Hepatocyte (in vitro differentiated cells): ENCODE measurements around the gene INSYN1. TPM values are rescaled to one million over a fixed set of nuclear protein-coding genes. Genes with fewer than 3 reads are reported as not detected.

Experiments used
- DNase-seq: peaks from one replicate; pipeline ENCODE4 v3.0.0-alpha.2; 2016; ENCODE audit warnings: low spot score
- H2AFZ ChIP-seq: fragments of 200-600 bp; sonication (generic); 2 replicates; pipeline ENCODE4 v1.6.0; 2016; ENCODE audit warnings: antibody characterized with exemption, mild to moderate bottlenecking
- H3K27ac ChIP-seq: fragments of 200-600 bp; sonication (generic); 2 replicates; pipeline ENCODE4 v1.5.1; 2016; ENCODE audit warnings: mild to moderate bottlenecking
- H3K27me3 ChIP-seq: fragments of 200-600 bp; sonication (generic); 2 replicates; pipeline ENCODE4 v1.6.1; 2016
- H3K36me3 ChIP-seq: fragments of 200-600 bp; sonication (generic); replicated peaks from 2 replicates; pipeline ENCODE4 v1.5.1; 2016; ENCODE audit warnings: low read depth; ENCODE audit not compliant: insufficient read depth
- H3K4me1 ChIP-seq: fragments of 200-600 bp; sonication (generic); 2 replicates; pipeline ENCODE4 v1.5.1; 2016; ENCODE audit warnings: mild to moderate bottlenecking, moderate library complexity; ENCODE audit not compliant: insufficient read depth
- H3K4me2 ChIP-seq: fragments of 200-600 bp; sonication (generic); 2 replicates; pipeline ENCODE4 v1.6.0; 2016
- H3K4me3 ChIP-seq: fragments of 200-600 bp; sonication (generic); 2 replicates; pipeline ENCODE4 v1.5.1; 2016; ENCODE audit warnings: mild to moderate bottlenecking
- H3K79me2 ChIP-seq: fragments of 200-600 bp; sonication (generic); 2 replicates; pipeline ENCODE4 v1.6.0; 2017; ENCODE audit warnings: mild to moderate bottlenecking
- H3K9me2 ChIP-seq: fragments of 200-600 bp; sonication (generic); replicated peaks from 2 replicates; pipeline ENCODE4 v1.6.0; 2017; ENCODE audit warnings: mild to moderate bottlenecking; ENCODE audit not compliant: insufficient read depth
- H3K9me3 ChIP-seq: fragments of 200-600 bp; sonication (generic); 2 replicates; pipeline ENCODE4 v1.5.1; 2016; ENCODE audit warnings: low read depth, mild to moderate bottlenecking
- H4K20me1 ChIP-seq: fragments of 200-600 bp; sonication (generic); 2 replicates; pipeline ENCODE4 v1.6.0; 2016; ENCODE audit warnings: mild to moderate bottlenecking; ENCODE audit not compliant: insufficient read depth, poor library complexity, severe bottlenecking
- EZH2 ChIP-seq: fragments of 200-600 bp; sonication (generic); IDR thresholded peaks from 2 replicates; pipeline ENCODE4 v1.6.1; 2016; ENCODE audit warnings: antibody characterized with exemption, mild to moderate bottlenecking, borderline replicate concordance
- EZH2phosphoT487 ChIP-seq: fragments of 200-600 bp; sonication (generic); IDR thresholded peaks from one replicate; pipeline ENCODE4 v1.6.1; 2018; ENCODE audit warnings: antibody characterized with exemption, mild to moderate bottlenecking, low read depth, moderate library complexity; ENCODE audit not compliant: unreplicated experiment, severe bottlenecking
- WGBS: methylation state at CpG from one replicate; pipeline ENCODE4 v1.1.6; 2016; ENCODE audit warnings: low lambda C conversion rate; ENCODE audit errors: missing lambda C conversion rate; 5-methylcytosine and 5-hydroxymethylcytosine counted together
- polyA plus RNA-seq: library from polyadenylated mRNA; unstranded; fragments of >200 nt; fragmentation: Nextera tagmentation; extraction: Ambion mirVana; gene quantifications from 2 replicates; pipeline ENCODE4 v1.2.1, GENCODE V29; 2016
- total RNA-seq: library from RNA; depleted of rRNA; stranded (reverse); fragments of >200 nt; gene quantifications from 2 replicates; pipeline ENCODE4 v1.2.3, GENCODE V29; 2014
- TF ChIP-seq, protein P1 (sequence below): fragments of 200-600 bp; sonication (generic); IDR thresholded peaks from 2 replicates; pipeline ENCODE4 v1.5.1; 2016; ENCODE audit warnings: antibody characterized with exemption, mild to moderate bottlenecking; ENCODE audit not compliant: poor library complexity

The INSYN1 gene
- total and polyA plus RNA-seq, 2 experiments from 2014 or later, result 3.3 to 8.1 TPM

DNA sequence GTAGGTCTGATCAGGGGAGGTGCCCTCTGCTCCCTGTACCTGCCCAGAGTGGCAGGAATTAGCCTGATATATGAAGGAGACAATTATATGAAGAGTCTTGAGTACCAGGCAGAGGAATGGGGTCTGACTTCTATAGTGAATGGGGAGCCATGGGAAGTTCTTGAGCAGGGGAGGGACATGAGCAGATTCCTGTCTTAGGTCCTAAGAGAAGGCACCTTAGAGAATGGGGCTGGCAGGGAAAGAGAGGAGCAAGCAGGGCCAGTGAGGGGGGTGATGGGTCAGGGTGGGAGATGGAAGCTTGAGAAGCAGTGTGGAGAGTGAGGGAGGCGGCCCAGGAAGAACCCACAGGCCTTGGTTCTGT, 56.5 kb downstream of the INSYN1 start:
- Histone ChIP-seq H3K9me2 (no peaks in the 10 kb centered on the region), H3K4me2 (peak overlapping the region; percentile 11), H3K36me3 (no peaks in the 10 kb centered on the region), H3K27me3 (no peaks in the 10 kb centered on the region), H3K9me3 (no peaks in the 10 kb centered on the region), H3K27ac (peak overlapping the region; percentile 83), H2AFZ (no peak overlapping the region), H3K79me2 (peaks cover 92% of the 10 kb centered on the region), H3K4me1 (peaks cover 11% of the 10 kb centered on the region), H3K4me3 (no peak overlapping the region), H4K20me1 (peaks cover 95% of the 10 kb centered on the region)
- TF ChIP-seq EZH2 (no peak), EZH2phosphoT487 (no peak)
- TF ChIP-seq, protein P1, sequence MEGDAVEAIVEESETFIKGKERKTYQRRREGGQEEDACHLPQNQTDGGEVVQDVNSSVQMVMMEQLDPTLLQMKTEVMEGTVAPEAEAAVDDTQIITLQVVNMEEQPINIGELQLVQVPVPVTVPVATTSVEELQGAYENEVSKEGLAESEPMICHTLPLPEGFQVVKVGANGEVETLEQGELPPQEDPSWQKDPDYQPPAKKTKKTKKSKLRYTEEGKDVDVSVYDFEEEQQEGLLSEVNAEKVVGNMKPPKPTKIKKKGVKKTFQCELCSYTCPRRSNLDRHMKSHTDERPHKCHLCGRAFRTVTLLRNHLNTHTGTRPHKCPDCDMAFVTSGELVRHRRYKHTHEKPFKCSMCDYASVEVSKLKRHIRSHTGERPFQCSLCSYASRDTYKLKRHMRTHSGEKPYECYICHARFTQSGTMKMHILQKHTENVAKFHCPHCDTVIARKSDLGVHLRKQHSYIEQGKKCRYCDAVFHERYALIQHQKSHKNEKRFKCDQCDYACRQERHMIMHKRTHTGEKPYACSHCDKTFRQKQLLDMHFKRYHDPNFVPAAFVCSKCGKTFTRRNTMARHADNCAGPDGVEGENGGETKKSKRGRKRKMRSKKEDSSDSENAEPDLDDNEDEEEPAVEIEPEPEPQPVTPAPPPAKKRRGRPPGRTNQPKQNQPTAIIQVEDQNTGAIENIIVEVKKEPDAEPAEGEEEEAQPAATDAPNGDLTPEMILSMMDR, result no peak
- WGBS, result 89% methylated on average over 1 of the region's 1 CpG
- DNase-seq, result no peak

DNA sequence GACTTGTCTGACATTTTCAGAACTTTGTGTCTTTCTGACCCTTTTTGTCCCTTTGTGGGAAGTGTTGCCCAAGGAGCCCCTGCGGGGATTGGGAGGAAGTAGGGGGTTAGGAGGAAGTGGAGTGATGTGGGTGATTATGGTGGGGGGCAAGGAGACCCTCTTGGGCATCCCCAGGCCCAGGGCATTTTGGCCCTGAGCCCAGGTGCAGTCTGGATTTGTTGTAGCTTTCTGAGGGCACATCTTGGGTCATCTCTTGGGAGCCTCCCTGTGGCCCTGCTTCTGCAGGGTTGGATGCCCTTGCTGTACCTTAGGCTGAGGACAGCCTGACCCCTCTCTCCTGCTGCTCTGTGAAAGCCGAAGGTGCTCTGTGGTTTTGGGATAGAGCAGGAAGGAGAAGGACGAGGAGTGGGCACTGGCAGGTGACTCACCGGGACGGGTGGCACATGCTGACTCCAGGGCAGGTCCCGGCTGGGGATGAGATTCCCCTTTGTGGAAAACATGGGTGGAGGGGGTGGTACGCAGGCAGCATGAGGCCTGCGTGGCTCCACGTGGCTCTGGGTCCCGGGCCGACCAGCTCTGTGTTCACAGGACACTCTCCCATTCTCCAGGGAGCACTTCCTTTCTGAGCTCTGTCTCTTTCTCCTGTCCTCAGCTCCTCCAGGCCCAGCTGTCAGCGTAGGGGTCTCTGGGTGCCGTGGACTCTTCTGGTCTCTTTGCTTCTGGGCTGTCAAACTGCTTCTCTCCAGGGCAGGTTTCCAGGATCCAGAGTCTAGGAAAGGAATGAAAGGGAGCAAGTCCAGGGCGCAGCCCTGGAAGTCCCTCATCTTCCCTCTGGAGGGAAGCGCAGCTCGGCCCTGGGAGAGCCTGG, 57.1 kb downstream of the INSYN1 start:
- peaks cover 95% of the 10 kb centered on the region for H4K20me1 ChIP-seq
- peaks cover 13% of the 10 kb centered on the region for H3K4me1 ChIP-seq
- 85% methylated on average over 16 of the region's 16 CpGs for WGBS
- H3K9me2 ChIP-seq, result no peaks in the 10 kb centered on the region
- no peak for DNase-seq
- no peaks in the 10 kb centered on the region for H3K36me3 ChIP-seq
- H3K9me3 ChIP-seq, result no peaks in the 10 kb centered on the region
- H2AFZ ChIP-seq, result no peak overlapping the region
- TF ChIP-seq EZH2 (no peak), EZH2phosphoT487 (no peak)
- TF ChIP-seq, protein P1, result no peak
- no peak overlapping the region for H3K4me3 ChIP-seq
- peaks cover 91% of the 10 kb centered on the region for H3K79me2 ChIP-seq
- no peaks in the 10 kb centered on the region for H3K27me3 ChIP-seq
- H3K4me2 ChIP-seq, result no peak overlapping the region
- peak overlapping the region; percentile 83 for H3K27ac ChIP-seq

DNA sequence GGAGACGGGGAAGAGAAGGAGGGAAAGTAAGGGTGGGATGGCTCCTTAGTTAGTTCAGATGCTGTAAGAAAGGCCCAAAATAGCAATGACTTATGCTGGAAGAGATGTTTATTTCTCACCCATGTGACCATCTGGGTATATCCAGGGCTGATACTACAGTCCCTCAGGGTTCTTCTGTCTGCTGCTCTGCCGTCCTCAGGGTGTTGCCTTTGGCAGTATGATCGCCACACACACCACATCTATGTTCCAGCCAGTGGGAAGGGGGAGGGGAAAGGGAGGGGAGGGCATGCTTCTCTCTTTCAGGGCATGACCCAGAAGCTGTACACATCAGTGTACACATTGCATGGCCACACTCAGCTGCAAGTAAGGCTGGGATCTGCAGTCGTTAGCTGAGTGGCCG, 58.7 kb downstream of the INSYN1 start:
- H3K9me2 ChIP-seq, result no peaks in the 10 kb centered on the region
- no peaks in the 10 kb centered on the region for H3K27me3 ChIP-seq
- no peaks in the 10 kb centered on the region for H3K36me3 ChIP-seq
- WGBS, result 71% methylated on average over 5 of the region's 5 CpGs
- no peak overlapping the region for H3K27ac ChIP-seq
- DNase-seq, result no peak
- TF ChIP-seq, protein P1, result no peak
- TF ChIP-seq EZH2 (no peak), EZH2phosphoT487 (no peak)
- peaks cover 96% of the 10 kb centered on the region for H3K79me2 ChIP-seq
- H3K9me3 ChIP-seq, result no peaks in the 10 kb centered on the region
- H3K4me2 ChIP-seq, result no peak overlapping the region
- H3K4me1 ChIP-seq, result peaks cover 18% of the 10 kb centered on the region
- peaks cover 100% of the 10 kb centered on the region for H4K20me1 ChIP-seq
- H2AFZ ChIP-seq, result no peak overlapping the region
- no peak overlapping the region for H3K4me3 ChIP-seq
